ENCODE results near the gene PLA2G12A. TPM values are rescaled to one million over a fixed set of nuclear protein-coding genes. Genes with fewer than 3 reads are reported as not detected.
A peak's percentile ranks its signal among the peaks of the same experiment; 100 is the strongest.

The PLA2G12A gene
- polyA plus RNA-seq, 2 of the 4 experiments (the other 2 are of a cell fraction): 9.8 to 39.3 TPM

DNA sequence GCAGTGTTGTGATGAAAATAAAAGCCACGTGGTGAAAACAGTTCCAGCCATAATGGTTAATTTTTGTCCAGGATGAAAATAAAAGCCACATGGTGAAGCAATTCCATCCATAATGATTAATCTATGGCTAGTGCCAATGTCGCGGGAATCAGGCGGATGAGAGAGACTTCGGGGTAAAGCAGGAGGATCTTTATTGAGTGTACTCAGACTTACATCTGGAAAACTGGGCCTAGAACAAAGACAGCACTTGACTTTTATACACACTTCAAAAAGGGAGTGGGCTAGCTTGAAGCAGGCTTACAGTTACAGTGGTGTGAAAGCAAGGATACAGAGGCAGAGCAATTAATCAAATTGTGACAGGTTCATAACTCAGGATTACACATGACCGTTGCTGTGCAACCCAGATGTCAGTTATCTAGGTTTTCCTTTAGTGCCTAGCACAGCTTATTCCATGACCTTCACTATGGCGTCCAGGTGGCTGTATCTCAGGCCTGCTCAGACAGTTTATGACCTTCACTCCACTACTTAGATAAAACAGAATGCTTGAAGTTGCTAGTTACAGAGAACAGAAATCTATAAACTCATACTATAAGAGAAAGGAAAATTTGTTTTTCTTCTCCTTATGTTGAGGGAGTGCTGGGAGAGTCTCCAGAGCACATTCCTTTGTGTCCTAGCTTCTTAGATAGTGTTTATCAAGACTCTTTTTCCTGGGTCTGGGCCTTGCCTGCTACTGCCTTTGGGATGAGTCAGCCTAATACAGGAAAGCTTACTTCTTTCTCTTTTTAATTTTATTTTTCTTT lies 5.9 kb upstream of the PLA2G12A start (continued):
- TF ChIP-seq ZNF302 (CRISPR knock-in tag; IDR thresholded peaks at IDR 0.05): no peak

DNA sequence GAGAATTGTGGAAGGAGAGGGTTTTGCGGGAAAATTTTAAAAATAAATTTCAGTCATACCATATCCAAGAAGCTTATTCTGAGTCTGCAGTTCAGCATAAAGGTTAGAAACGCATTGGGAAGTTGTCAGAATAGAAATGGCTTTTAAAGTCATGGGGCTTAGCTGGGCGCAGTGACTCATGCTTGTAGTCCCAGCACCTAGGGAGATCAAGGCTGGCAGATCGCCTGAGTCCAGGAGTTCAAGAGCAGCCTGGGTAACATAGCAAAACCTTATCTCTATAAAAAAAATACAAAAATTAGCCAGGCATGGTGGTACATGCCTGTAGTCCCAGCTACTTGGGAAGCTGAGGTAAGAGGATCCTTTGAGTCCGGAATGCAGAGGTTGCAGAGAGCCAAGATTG lies 3.9 kb upstream of the PLA2G12A start:
- no peaks in the 10 kb centered on the region for H3K9me3 ChIP-seq
- TF ChIP-seq, protein P1, sequence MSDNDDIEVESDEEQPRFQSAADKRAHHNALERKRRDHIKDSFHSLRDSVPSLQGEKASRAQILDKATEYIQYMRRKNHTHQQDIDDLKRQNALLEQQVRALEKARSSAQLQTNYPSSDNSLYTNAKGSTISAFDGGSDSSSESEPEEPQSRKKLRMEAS (IDR thresholded peaks at IDR 0.05): no peak
- TF ChIP-seq ZC3H11A (IDR thresholded peaks at IDR 0.05) (no peak), KDM5A (IDR thresholded peaks at IDR 0.05) (no peak), SREBF2 (IDR thresholded peaks at IDR 0.05) (no peak), CHD4 (IDR thresholded peaks at IDR 0.05; ENCODE audit: borderline replicate concordance) (no peak), HDAC2 (IDR thresholded peaks at IDR 0.05) (no peak), RARB (CRISPR knock-in tag; IDR thresholded peaks at IDR 0.05) (no peak), CBX2 (IDR thresholded peaks at IDR 0.05; ENCODE audit: borderline replicate concordance, low read depth) (no peak), NPAS2 (CRISPR knock-in tag; IDR thresholded peaks at IDR 0.05; ENCODE audit: borderline replicate concordance) (no peak), RFX5 (IDR thresholded peaks at IDR 0.05) (no peak), SMC3 (IDR thresholded peaks at IDR 0.05) (no peak), ESRRA (IDR thresholded peaks at IDR 0.05; ENCODE audit: borderline replicate concordance, low read length) (no peak), MYC (IDR thresholded peaks at IDR 0.05; ENCODE audit: borderline replicate concordance, low read length) (no peak), CHD2 (IDR thresholded peaks at IDR 0.05; ENCODE audit: low read length, partially characterized antibody) (no peak), KDM1A (IDR thresholded peaks at IDR 0.05; ENCODE audit: low read depth) (no peak), RAD21 (conservative IDR thresholded peaks at IDR 0.05 in 1 of 2, IDR thresholded peaks at IDR 0.05 in 1 of 2) (no peak), CEBPB (IDR thresholded peaks at IDR 0.05) (no peak), MAZ (IDR thresholded peaks at IDR 0.05; ENCODE audit: borderline replicate concordance, low read depth, low read length) (no peak)
- TF ChIP-seq, protein P2, sequence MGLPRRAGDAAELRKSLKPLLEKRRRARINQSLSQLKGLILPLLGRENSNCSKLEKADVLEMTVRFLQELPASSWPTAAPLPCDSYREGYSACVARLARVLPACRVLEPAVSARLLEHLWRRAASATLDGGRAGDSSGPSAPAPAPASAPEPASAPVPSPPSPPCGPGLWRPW (IDR thresholded peaks at IDR 0.05): no peak
- TF ChIP-seq, protein P3, sequence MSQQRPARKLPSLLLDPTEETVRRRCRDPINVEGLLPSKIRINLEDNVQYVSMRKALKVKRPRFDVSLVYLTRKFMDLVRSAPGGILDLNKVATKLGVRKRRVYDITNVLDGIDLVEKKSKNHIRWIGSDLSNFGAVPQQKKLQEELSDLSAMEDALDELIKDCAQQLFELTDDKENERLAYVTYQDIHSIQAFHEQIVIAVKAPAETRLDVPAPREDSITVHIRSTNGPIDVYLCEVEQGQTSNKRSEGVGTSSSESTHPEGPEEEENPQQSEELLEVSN (IDR thresholded peaks at IDR 0.05; ENCODE audit: borderline replicate concordance, low read depth): no peak
- CTCF ChIA-PET: no interaction called here
- WGBS (ENCODE audit: missing lambda C conversion rate): 78% methylated on average over 5 of the region's 5 CpGs
- FAIRE-seq (no peak), DNase-seq (ENCODE audit: low read depth in 1 of 2, low spot score in 1 of 2) (no peak), ATAC-seq (no peak)
- no peak overlapping the region for H3K4me3 ChIP-seq
- H3K4me2 ChIP-seq: no peak overlapping the region
- peaks cover 3% of the 10 kb centered on the region; the same call in 2 of the 3 replicates for H3K4me1 ChIP-seq
- POLR2A ChIA-PET: no interaction called here
- H3K27ac ChIP-seq: no peak overlapping the region

DNA sequence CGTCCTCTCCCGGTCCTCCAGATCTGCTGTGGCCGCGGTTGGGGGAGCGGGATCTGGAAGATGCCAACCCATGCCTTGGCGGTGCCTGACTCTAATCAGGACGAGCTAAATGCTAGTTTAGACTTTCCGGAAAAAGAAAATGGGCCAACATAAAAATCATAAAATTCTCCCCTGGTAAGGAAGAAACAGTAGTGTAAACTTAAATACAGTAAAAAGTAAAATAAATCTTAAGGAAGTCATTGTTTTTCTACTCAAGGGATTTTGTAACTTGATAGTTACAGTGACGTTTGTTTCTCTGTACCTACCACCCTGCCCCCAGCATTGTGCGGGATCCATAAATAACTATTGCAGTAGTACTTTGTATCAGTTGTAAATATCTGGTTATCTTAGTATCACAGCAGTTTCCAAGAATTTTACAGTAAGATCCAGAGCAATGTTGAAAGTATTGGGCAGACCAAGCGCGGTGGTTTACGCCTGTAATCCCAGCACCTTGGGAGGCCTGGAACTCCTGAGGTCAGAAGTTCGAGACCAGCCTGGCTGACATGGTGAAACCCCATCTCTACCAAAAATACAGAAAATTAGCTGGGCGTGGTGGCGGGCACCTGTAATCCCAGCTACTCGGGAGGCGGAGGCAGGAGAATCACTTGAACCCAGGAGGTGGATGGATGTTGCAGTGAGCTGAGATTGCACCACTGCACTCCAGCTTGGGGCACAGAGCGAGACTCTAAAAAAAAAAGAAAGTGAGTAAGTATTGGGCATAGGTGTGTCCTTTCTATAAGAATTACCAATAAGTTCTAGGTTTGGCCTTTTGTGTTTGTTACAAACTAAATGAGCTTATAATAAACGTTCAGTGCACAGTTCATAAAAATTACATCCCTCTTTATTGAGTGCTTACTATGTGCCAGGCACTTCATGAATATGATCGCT lies 1.0 kb upstream of the PLA2G12A start:
- ATAC-seq (peak in 1 of 2 experiments; percentile 81; a peak in 1 of 6 replicates), FAIRE-seq (no peak), DNase-seq (ENCODE audit: low read depth in 1 of 2, low spot score in 1 of 2) (no peak)
- no peaks in the 10 kb centered on the region for H3K9me3 ChIP-seq
- H3K4me2 ChIP-seq: peak overlapping the region; percentile 91
- peaks cover 11% of the 10 kb centered on the region for H3K4me1 ChIP-seq
- peak overlapping the region; percentile 89 to 91 for H3K27ac ChIP-seq
- ChIA-PET CTCF (interaction anchor here (0.6 to 1.6 kb wide), 3 partner anchors 17 to 408 kb away, joined by 3 to 7 read pairs (median 3); no protein-coding TSS in a partner anchor), POLR2A (no interaction called here)
- WGBS (ENCODE audit: missing lambda C conversion rate): 59% methylated on average over 20 of the region's 21 CpGs
- H3K4me3 ChIP-seq: peak overlapping the region; percentile 96
- TF ChIP-seq, protein P4, sequence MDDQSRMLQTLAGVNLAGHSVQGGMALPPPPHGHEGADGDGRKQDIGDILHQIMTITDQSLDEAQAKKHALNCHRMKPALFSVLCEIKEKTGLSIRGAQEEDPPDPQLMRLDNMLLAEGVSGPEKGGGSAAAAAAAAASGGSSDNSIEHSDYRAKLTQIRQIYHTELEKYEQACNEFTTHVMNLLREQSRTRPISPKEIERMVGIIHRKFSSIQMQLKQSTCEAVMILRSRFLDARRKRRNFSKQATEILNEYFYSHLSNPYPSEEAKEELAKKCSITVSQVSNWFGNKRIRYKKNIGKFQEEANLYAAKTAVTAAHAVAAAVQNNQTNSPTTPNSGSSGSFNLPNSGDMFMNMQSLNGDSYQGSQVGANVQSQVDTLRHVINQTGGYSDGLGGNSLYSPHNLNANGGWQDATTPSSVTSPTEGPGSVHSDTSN (IDR thresholded peaks at IDR 0.05): no peak
- TF ChIP-seq SMC3 (IDR thresholded peaks at IDR 0.05) (no peak), ZFP36 (IDR thresholded peaks at IDR 0.05; ENCODE audit: borderline replicate concordance, partially characterized antibody) (no peak), CEBPB (IDR thresholded peaks at IDR 0.05) (no peak), NFE2L2 (conservative IDR thresholded peaks at IDR 0.05; ENCODE audit: low read length) (no peak), EHMT2 (IDR thresholded peaks at IDR 0.05; ENCODE audit: low read depth) (no peak), RCOR1 (IDR thresholded peaks at IDR 0.05; ENCODE audit: low read depth, low read length) (no peak)

Data from A549 (cell line).